Lower leg skin (tissue), 3 donors: ENCODE results near the gene DNAH6.

Experiments used
- CTCF ChIP-seq, 3 donors: fragments of 450-650 bp; IDR thresholded peaks; one replicate each; pipeline ENCODE4 v1.5.1; 2016; ENCODE audit warnings: antibody characterized with exemption in 3 of 3, mild to moderate bottlenecking in 3 of 3, moderate library complexity in 2 of 3
- POLR2A ChIP-seq, 2 donors: fragments of 450-650 bp; IDR thresholded peaks; one replicate each; pipeline ENCODE4 v1.6.1; 2016 to 2017; ENCODE audit warnings: antibody characterized with exemption in 2 of 2, mild to moderate bottlenecking in 1 of 2, moderate library complexity in 1 of 2

GRCh38 chr2:84865181-84865783, 349.0 kb downstream of the DNAH6 start:
- TF ChIP-seq CTCF (IDR thresholded peaks at IDR 0.05) = no peak
- no peak for TF ChIP-seq POLR2A (IDR thresholded peaks at IDR 0.05)
